ENCODE data around the gene INO80B.
A peak's percentile ranks its signal among the peaks of the same experiment; 100 is the strongest.
"Not testable (repeated sequence)": the region's sequence is repeated elsewhere in the genome, so short reads cannot be mapped to it uniquely, and the experiment has no call there.

Gene INO80B

DNA sequence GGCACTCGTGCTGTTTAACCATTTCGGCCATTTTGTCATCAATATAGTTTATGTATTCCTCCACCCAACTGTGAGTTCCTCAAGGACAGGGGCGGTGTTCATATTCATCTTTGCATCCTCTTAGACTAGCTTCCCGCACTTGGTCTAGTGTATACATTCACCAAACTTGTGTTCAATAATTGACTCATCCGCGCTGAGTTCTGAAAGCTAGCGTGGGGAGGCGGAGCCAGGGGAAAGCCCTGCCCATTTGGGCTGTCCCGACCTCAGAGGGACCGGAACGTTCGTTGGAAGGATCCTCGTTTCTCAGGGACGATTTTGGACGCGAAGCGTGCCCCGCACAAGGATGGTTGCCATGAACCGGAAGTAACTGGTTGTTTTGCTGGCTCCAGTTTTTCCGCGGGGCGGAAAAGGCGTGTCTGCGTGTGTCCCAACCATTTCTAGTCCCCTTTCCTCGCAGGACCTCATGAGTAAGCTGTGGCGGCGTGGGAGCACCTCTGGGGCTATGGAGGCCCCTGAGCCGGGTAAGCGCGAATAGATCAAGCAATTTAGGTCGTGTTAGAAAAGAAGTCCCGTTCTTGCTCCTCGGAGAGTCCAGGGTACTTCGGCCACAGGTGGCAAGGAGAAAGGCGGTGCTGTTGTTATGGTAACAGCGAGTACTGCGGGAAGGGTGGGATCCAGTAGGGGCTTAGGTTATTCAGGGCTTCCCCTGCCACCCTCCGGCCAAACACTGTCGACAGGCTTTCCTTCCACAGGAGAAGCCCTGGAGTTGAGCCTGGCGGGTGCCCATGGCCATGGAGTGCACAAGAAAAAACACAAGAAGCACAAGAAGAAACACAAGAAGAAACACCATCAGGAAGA is at the start of gene INO80B:
INO80B (plus strand) TSS at position 434 of the 858 bp plus-strand sequence; CDS start at position 464, 30 bp downstream.
- DNase-seq, result peak; percentile 95 to 98

DNA sequence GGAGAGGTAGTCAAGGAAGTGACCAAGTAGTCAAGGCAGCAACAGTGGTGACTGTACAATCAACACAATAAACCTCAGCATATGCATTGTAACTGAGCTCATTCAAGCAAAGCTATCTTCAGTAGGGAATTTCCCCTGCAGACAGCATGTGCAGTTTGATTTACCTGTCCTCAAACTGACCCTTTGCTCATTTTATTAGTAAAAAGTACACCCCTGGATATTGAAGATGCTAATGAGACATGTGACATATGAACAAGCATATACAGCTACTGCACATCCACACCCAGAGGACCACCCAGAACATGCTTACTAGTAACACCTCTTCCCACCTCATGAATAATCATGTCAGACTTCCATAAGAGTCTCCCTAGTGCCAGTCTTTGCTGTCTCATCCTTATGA is 48.9 kb upstream of the INO80B start:
- no peak for DNase-seq

DNA sequence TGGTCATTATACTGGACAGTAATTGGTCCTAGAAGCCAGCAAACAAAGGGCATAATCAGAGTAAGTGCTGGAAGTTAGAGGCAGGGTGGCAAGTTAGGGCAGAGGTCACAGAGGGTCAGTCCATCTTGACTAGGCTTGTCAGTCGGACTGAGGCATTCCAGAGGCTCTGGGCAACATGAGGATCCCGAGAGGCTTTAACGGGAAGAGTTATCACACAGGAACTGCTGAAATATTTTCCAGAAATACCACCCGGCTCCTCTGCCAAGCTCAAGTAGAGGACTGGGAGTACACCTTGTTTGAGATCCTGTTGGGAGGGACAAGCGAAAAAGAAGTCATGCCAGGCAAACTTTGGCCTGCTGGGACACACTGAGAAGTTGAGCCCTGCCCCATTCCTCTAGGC is 47.2 kb upstream of the INO80B start:
- DNase-seq, result no peak

DNA sequence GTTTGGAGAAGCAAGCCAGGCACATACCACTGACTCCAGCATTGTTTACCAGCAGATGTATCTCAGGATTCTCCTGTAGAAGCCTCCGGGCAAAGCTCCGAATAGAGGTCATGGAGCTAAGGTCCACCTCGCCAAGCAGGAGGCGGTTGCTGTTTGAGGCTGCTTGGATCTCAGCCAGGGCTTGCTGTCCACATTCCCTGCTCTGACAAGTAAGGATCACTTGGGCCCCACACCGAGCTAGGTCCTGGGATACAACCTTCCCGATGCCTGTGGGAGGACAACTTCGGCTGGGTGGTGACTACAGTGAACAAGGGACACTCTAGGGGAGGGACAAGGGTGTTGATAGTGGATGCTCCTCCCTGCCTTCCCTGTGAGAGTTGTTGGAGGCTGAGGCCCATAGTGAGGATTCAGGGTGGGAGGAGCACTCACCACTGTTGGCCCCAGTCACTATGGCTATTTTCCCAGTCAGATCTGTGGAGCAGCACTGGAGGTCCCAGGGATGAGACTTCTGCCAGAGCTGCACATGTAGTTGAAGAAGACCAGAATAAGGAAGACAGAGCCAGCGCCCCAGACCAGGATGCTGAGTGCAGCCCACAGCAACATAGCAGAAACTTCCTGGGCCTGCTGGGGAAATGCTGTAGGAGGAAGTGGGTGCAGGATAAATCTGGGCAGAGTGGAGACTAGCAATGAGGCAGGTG is 41.7 kb upstream of the INO80B start:
- no peak for DNase-seq

DNA sequence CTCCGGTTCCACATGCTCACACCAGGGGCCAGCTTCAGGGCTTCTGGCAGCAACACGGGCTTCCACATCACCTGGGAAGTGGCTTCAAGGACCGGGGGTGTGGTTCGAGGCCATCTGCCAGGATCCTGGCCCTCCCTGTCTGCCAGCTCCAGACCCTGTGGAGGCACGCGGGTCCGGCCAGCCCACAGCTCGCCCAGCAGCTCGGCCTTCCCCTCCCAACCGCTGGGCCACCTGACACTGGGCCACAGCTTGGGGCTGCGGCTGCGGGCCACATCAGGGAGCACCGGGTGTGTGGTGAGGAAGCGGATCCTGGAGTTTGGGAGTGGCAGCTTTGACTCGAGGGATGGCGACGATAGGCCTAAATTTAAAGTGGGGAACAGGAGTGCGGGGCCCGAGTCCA is 40.4 kb upstream of the INO80B start:
- DNase-seq, result no peak

DNA sequence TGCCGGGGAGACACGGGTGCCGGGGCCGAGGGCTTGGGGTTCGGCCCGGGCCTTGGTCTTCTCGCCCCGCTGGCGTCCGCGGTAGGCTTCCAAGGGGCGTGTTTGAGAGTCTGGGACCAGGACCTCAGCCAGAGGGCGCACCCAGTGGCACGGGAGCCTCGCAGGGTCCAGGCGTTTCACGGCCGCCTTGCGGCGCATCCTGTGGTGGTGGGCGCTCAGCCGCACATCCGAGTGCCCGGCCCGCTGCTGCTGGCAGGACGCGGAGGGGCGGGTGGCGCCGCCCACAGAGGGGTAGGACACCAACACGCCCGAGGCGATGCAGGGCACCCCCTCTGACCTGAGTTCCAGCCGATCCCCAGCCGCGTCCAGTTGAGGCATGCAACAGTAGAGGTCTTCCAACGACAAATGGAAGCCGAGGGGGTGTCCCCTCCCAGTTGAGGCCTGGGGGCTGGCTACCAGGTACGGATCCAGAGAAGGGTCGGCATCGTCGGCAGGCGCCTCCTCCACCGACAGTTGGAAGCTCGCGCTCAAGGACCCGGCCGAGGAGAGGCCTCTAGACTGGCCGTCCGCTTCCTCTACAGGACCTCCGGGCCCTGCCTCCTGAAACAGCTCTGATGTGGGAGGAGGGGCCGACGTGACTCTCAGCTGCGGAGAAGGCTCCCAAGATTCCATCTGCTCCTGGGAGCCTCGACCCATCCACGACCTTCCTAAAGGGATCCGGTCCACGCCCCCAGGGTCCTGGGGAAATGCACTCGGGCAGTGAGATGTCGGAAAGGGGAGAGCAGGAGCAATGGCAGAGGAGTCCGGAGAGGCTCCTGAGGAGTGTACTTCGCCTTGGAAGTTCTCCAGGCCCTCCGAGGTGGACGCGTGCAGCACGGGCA is 39.8 kb upstream of the INO80B start:
- peak in 1 of 2 donors; percentile 17 for DNase-seq

DNA sequence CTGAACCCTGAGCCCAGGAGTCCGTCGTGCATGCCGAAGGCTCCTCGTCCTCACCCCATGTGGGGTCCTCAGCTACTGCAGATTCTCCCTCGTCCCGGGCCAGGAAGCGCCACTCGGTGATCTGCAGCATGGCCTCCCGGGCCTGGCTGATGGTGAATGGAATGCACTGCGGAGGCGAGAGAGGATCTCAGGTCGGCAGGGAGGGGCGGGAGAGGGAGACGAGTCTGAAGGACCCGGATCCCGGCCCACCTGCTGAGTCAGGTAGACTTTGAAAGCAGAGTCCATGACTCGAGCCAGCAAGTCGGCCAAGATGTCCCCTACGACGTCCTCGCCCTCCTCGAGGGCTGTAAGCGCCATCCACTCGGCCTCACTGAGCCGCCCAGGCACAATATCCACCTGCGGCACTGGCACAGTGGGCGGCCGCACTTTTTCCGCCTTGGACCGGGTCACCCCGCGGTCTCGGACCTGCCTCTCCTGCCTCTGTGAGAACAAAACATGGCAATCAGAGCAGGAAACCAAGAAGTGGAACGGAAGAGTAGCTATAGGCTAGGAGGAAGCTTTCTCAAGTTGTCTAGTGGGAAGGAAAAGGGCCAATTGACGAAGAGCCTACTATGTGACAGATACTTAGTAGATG is 39.0 kb upstream of the INO80B start:
- no peak for DNase-seq

DNA sequence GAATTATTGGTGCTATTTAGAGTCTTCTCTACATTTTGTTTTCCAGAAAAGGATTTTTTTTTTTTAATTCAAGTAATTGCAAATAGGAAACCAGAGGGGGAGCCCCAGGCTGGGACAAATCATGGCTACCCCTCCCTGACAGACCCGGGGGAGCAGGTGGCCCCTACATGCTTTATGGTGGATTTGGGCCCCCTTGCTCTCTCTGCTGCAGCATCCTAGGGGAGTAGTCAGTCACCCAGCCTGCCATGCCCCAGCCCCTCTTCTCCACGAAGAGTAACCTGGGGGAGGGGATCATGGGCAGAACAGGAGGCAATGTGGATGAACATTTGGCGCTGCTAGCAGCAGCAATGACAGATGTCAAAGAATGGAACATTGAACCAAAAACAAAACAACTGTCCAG is 38.1 kb upstream of the INO80B start:
- DNase-seq, result no peak

DNA sequence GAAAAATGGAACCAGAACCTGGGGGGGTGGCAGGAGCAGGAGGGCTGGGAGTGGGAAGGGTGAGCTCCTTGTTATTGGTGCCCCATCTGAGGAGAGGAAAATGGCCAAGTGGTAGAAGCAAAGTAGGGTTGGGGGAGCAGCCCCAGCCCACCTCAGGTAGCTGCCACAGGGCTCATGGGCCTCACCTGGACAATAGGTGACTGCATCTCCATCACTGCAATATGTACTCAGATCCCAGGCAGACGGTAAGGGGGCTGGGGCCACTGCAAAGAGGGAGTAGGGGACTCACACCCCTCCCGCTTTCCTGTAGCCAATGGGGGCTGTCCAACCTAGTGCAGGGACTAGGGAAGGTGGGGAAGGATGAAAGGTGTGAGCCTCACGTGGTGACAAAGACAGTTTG is 37.7 kb upstream of the INO80B start:
- no peak for DNase-seq

DNA sequence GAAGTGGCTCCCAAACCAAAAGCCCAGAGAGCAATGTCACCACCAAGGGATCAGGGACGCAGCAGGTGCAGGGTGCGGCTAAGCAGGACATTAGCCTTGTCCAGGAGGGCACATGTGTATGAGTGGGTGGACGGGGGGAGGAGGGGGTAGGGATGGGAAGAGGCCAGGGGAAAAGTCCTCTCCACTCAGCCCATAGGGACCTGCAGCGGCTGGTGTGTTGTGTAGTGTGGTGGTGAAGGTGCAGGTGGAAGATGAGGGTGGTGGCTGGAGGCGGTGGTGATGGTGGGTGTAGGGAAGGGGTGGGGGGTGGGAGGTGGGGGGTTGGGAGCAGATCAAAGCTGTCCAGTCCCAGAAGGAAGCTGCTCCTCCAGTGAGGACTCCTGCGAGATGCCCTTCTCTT is 37.1 kb upstream of the INO80B start:
- no peak for DNase-seq

DNA sequence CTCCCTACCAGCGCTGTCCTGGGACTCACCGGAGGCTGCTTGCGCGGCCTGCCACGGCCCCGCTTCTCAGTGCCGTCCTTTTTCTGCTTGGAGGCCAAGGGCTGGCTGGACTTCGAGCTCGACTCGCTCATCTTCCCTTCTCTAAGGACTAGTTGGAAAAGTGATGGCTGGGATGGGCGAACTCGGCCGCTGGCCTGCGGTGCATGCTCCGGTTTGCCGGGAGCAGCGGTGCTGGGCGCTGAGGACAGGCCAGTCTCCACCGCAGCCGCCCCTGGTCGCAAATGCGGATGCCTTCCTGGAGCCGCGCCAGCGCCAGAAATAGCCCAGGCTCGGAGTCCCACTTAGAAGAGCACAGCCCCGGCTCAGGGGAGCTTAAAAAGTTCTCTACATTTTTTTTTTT is 36.6 kb upstream of the INO80B start:
- DNase-seq, result no peak

DNA sequence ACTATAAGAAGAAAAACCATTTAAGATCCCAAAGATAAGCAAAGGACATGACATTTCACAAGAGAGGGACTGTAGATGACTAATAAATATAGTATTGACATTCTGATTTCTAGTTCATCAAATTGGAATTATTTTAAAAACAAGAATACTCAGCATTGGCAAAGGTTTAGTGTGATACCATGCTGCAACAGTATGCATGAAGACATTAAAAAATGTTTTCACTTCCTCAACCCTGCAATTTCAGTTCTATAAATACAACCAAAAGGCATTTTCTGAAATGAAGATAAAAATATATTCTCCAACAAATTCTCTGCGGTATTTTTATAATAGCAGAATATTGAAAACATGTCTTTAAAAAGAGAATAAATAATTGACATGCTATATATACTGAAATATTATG is 35.5 kb upstream of the INO80B start:
- no peak for DNase-seq

DNA sequence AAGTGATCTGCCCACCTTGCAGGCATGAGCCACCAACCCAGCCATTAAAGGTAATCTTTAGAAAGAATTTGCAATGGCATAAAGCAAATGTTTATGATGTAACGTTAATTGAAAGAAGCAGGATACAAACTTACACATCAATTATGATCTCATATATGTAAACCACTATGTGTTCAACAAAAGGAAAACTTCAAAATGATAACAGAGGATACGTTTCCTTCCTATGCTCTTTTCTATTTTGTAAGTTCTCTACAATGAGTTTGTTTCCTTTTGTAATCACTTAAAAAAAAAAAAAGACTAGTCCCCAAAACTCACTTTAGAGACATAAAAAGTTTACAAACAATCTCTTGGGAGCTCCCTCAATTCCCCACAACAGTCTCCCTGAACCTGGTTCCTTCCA is 34.9 kb upstream of the INO80B start:
- DNase-seq, result no peak

DNA sequence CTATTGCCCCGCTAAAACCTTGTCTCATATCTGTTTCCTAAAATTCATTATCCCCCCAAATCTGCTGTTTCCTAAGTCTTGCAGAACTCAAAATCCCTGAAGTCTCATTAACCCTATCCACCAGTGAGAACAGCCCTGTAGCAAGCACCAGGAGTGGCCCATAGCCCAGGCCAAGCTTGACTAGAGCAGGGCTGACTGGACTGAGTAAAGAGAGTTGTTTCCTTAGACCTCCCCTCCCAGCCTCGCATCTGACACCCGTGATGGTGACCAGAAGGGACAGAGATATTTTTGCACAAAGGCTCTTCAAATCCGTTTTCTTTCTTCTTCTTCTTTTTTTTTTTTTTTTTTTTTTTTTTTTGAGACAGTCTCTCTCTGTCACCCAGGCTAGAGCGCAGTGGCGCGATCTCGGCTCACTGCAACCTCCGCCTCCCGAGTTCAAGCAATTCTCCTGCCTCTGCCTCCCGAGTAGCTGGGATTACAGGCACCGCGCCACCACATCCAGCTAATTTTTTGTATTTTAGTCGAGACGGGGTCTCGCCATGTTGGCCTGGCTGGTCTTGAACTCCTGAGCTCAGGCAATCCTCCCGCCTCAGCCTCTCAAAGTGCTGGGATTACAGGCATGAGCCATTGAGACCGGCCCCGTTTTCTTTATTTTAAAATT is 34.3 kb upstream of the INO80B start:
- not testable (repeated sequence) for DNase-seq

DNA sequence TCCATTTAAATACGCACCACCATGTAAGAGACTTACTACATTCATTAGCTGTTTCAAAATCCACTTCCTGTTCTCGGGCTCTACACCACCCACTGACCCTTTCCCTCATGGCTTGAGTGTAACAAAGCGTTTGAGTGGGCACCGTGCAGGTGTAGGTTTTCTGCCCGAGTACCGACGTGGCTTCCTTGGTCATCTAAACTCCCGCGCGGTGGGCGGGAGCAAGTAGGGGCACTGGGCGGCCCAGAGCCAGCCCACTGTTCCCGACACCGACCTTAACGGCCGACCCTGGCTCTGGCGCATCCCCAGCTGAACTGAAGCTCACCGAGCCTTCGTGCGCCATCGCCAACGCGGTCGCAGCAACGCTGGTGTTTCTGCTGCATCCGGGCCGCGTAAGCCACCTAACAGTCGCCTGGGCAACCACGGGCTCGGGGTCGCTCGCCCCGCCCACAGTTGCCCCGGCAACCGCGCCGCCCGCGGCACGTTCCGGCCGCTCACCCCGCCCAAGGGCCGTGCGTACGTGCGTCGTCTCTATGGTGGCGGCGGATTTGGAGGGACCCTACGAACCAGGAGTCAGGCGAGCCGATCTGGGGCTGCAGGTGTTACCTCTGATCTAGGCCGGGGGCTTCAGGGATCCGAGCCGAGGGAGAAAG is 33.5 kb upstream of the INO80B start, which contains the start of the genes C2orf81 and WDR54:
C2orf81 (minus strand) TSS at position 399 of the 650 bp plus-strand sequence; CDS start at position 340, 59 bp downstream.
WDR54 (plus strand) TSS at position 510 of the 650 bp plus-strand sequence. CDS start 424 bp downstream, outside the sequence.
- peak; percentile 90 to 91 for DNase-seq

DNA sequence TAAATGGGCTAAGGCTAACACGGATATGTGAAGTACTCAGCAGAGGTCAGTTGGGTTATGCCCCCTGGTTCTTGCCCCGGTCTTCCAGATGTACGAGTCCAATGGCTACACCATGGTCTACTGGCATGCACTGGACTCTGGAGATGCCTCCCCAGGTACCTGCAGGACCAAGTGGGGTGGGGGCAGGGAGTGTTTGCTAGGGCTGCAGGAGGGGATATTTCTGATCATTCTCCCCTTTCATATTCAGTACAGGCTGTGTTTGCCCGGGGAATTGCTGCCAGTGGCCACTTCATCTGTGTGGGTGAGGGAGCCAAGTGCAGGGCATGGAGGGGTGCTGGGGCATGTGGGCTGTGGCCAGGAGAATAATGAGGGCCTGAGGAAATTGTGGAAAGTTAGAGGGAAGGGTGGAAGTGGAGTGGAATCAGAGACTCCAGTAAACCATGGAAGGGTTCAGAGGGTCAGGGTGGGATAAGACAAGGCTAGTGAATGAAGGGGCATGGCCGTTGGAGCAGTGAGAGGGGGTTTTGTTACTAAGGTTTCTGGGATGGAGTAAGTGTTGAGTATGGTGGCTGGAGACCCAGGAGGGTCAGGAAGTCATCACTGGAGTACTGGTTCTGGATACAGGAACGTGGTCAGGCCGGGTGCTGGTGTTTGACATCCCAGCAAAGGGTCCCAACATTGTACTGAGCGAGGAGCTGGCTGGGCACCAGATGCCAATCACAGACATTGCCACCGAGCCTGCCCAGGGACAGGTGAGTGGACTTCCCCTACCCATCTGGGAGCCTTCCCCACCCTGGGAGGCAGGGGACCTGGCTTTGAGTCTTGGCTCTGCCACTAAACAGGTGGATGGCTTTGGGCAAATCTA is 31.4 kb upstream of the INO80B start:
- no peak for DNase-seq

DNA sequence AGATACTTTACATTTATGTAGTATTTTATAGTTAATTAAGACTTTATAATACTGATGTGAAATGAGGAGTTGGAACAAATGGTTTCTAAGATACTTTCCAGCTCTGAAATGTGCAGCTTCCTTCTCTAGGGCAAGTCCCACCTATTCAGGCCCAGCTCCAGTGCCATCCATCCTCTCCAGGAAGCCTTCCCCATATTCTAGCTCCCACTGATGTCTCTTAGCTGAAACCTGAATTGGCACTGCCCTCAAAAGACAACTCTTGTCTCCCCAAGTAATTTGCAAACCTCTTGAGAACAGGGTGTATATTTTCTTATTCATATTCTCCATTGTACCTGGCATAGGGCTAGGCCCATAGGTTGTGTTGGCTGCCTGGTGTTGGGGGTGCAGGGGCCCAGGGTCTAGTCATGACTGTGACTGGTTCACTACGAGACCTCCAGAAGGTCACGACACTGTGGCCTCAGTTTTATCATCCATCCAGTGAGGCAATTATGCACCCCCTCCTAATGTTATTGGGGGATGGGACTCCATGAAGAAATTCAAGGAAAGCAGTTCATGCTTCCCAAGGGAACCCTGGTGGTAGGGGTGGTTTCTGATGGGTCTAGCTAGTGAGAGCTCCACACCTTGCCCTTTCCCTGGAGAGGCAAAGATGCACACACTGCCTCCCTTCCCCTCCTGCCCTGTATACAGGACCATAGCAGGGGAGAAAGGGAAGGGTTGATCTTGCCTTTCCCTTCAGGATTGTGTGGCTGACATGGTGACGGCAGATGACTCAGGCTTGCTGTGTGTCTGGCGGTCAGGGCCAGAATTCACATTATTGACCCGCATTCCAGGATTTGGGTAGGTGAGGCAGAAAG is 30.5 kb upstream of the INO80B start:
- no peak for DNase-seq

DNA sequence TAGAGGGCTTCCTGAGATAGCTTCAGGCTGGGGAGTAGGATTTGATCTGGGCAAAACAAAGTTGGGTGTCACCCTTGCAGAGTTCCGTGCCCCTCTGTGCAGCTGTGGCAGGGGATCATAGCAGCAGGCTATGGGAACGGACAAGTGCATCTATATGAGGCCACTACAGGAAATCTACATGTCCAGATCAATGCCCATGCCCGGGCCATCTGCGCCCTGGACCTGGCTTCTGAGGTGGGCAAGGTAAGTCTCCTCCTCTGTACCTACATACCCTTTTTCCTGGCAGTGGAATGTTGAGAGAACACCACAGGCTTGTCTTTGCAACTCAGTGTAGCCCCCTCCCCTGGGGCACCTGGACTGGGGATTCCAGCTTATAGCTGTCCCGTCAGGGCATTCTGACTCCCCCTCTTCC is 29.9 kb upstream of the INO80B start:
- no peak for DNase-seq

DNA sequence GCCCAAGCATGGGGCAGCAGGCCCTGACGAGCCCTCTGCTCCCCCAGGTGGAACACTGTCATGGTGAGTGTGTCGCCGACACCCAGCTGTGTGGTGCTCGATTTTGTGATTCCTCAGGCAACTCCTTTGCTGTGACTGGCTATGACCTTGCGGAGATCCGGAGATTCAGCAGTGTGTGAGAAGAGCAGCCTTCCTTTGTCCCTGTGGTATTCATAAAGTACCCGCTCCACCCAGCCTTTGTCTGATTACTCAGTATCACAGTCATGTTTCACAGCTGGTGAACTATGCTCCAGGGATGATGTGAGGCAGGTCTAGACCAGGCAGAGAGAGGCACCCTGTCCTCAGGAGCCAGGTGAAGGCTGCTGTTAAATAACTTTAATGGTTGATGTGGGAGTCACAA is 29.4 kb upstream of the INO80B start:
- DNase-seq, result no peak
